ENCODE results near the gene CCL13. TPM values are rescaled to one million over a fixed set of nuclear protein-coding genes. Genes with fewer than 3 reads are reported as not detected.

The CCL13 gene
- 1 to 10 TPM; 3.1 to 5.0 TPM for total RNA-seq

DNA sequence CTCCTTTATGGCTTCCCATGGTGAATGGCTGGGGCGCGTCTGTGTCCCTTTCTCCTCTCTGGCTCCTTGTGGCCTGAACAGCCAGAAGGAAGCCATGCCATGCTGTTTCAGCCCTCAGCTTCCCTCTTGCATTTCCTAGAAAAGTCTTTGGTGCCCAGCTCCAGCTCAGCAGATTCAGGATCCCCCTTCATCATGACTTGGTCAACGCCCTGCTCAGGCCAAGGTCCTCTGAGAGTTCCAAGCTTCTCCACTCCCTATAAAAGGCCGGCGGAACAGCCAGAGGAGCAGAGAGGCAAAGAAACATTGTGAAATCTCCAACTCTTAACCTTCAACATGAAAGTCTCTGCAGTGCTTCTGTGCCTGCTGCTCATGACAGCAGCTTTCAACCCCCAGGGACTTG lies at the start of gene CCL13:
Gene CCL13, plus strand, starts transcription at position 287 of the 400 bp plus-strand sequence. Its CDS starts 47 bp downstream, at position 334.
- H3K27me3 ChIP-seq (replicated peaks; ENCODE audit: insufficient read depth): no peaks in the 10 kb centered on the region
- H3K27ac ChIP-seq: no peak within 1 kb of the TSS
- H3K4me3 ChIP-seq: no peak within 1 kb of the TSS
- DNase-seq (ENCODE audit: low spot score) (no peak), ATAC-seq (ENCODE audit: insufficient number of reproducible peaks, low FRiP score, low read depth) (no peak)
- no peaks in the 10 kb centered on the region for H3K9me3 ChIP-seq
- peaks cover 0 to 3% of the 10 kb centered on the region in 2 donors for H3K4me1 ChIP-seq (ENCODE audit: control insufficient read depth in 1 of 2, low read depth in 2 of 2)
- no peaks in the 10 kb centered on the region for H3K36me3 ChIP-seq
- TF ChIP-seq, protein P1, sequence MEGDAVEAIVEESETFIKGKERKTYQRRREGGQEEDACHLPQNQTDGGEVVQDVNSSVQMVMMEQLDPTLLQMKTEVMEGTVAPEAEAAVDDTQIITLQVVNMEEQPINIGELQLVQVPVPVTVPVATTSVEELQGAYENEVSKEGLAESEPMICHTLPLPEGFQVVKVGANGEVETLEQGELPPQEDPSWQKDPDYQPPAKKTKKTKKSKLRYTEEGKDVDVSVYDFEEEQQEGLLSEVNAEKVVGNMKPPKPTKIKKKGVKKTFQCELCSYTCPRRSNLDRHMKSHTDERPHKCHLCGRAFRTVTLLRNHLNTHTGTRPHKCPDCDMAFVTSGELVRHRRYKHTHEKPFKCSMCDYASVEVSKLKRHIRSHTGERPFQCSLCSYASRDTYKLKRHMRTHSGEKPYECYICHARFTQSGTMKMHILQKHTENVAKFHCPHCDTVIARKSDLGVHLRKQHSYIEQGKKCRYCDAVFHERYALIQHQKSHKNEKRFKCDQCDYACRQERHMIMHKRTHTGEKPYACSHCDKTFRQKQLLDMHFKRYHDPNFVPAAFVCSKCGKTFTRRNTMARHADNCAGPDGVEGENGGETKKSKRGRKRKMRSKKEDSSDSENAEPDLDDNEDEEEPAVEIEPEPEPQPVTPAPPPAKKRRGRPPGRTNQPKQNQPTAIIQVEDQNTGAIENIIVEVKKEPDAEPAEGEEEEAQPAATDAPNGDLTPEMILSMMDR (IDR thresholded peaks at IDR 0.05): no peak

DNA sequence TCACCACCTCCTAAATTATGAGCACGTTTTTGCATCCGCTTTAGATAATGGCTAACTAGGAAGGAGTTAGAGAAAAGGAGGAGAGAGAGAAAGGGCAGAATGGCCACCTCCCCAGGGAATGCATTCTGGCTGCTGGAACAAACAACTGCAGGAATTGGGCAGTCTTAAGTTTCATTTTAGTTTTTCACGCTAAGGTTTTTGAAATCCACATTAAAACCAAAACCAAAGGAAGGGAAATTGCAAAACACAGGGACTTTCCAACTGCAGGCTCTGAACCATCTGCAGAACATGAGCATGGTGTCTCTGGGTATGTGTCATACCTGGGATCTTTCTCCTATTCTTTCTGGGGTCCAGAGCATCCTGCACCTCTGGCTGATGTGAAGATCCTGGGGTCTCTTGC lies 49.2 kb upstream of the CCL13 start:
- no peak overlapping the region for H3K27ac ChIP-seq
- ATAC-seq (ENCODE audit: insufficient number of reproducible peaks, low FRiP score, low read depth) (no peak), DNase-seq (ENCODE audit: low spot score) (no peak)
- peaks cover 0 to 25% of the 10 kb centered on the region in 2 donors for H3K4me1 ChIP-seq (ENCODE audit: control insufficient read depth in 1 of 2, low read depth in 2 of 2)
- TF ChIP-seq, protein P1 (IDR thresholded peaks at IDR 0.05): no peak
- H3K4me3 ChIP-seq: no peak overlapping the region
- H3K36me3 ChIP-seq: no peaks in the 10 kb centered on the region
- no peaks in the 10 kb centered on the region for H3K27me3 ChIP-seq (replicated peaks; ENCODE audit: insufficient read depth)
- H3K9me3 ChIP-seq: no peaks in the 10 kb centered on the region

DNA sequence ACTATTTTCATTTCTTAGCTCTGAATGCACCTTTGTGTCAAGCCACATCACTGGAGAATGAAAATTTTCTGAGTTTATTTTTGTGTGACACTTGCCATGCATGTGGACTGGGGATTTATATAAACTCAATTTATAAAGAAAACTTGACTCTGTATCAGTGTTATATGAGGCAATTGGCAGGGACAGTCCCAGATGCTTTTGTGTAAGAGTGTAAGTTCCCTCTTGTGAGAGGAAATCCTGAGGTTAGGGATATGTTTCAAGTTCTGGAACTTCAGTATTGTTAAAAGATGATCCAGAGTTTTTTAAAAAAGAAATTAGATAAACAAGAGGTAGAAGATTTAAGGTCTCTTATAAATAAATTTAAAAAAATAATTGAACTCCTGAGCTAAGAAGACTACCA lies 47.9 kb upstream of the CCL13 start:
- TF ChIP-seq, protein P1 (IDR thresholded peaks at IDR 0.05): no peak

DNA sequence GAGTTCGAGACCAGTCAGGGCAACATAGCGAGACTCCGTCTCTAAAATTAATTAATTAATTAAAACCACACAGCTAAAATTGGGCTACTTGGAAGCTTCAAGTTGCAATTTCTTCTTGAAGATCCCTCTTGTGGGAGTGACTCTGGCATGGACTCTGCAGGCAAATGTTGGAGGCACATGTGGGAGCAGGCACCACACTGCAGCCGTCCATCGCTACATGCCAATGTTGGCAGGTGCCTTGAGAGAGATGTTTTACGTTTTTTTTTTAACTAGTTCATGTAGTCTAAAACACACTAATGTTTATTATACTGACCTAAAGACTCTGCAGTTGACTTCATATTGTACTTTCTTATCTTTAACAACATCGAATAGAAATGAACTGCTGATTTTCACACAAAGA lies 45.0 kb upstream of the CCL13 start:
- Histone ChIP-seq H3K27me3 (replicated peaks; ENCODE audit: insufficient read depth) (no peaks in the 10 kb centered on the region), H3K4me1 (ENCODE audit: control insufficient read depth in 1 of 2, low read depth in 2 of 2) (peaks cover 12 to 34% of the 10 kb centered on the region in 2 donors), H3K27ac (no peak overlapping the region), H3K36me3 (no peaks in the 10 kb centered on the region), H3K4me3 (no peak overlapping the region), H3K9me3 (no peaks in the 10 kb centered on the region)
- DNase-seq (ENCODE audit: low spot score) (no peak), ATAC-seq (ENCODE audit: insufficient number of reproducible peaks, low FRiP score, low read depth) (no peak)
- TF ChIP-seq, protein P1 (IDR thresholded peaks at IDR 0.05): no peak

More for the DNA sequence above, 47.9 kb upstream of the CCL13 start:
- DNase-seq (ENCODE audit: low spot score): no peak
- no peak for ATAC-seq (ENCODE audit: insufficient number of reproducible peaks, low FRiP score, low read depth)
- Histone ChIP-seq H3K4me3 (no peak overlapping the region), H3K27ac (no peak overlapping the region), H3K27me3 (replicated peaks; ENCODE audit: insufficient read depth) (no peaks in the 10 kb centered on the region), H3K36me3 (no peaks in the 10 kb centered on the region), H3K4me1 (ENCODE audit: control insufficient read depth in 1 of 2, low read depth in 2 of 2) (peaks cover 0 to 25% of the 10 kb centered on the region in 2 donors), H3K9me3 (no peaks in the 10 kb centered on the region)

DNA sequence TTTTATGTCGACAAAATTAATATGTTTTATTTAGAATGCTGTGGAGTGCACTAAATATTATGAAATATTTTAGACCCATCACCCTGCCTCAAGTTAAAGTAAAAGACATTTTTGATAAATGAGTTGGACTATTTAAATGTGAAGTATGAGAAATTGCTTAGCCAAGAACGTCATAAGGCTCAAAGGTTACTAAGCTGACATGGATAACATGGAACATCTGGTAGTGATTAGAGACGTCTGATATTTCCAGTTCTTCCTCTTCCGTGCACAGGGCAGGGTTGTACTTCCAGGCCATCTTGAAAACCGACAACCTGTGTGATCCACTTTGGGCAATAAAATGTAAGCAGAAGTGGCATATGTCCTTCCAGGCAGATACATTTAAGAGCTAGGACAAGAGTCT lies 44.2 kb upstream of the CCL13 start:
- H3K4me3 ChIP-seq: no peak overlapping the region
- H3K4me1 ChIP-seq (ENCODE audit: control insufficient read depth in 1 of 2, low read depth in 2 of 2): peaks cover 12 to 26% of the 10 kb centered on the region in 2 donors
- no peak overlapping the region for H3K27ac ChIP-seq
- TF ChIP-seq, protein P1 (IDR thresholded peaks at IDR 0.05): no peak
- no peaks in the 10 kb centered on the region for H3K36me3 ChIP-seq
- DNase-seq (ENCODE audit: low spot score) (no peak), ATAC-seq (ENCODE audit: insufficient number of reproducible peaks, low FRiP score, low read depth) (no peak)
- H3K27me3 ChIP-seq (replicated peaks; ENCODE audit: insufficient read depth): no peaks in the 10 kb centered on the region
- no peaks in the 10 kb centered on the region for H3K9me3 ChIP-seq

Measured in thoracic aorta (tissue), 2 donors.